Mucosa of stomach (tissue), 1 donor: ENCODE results near the gene SGPL1.

ENCODE experiments used
- H3K27me3 ChIP-seq: one replicate; pipeline ENCODE4 v1.7.0; 2013; ENCODE audit warnings: mild to moderate bottlenecking, low read length; ENCODE audit not compliant: control insufficient read depth, insufficient read depth
- H3K36me3 ChIP-seq: one replicate; pipeline ENCODE4 v1.7.0; 2013; ENCODE audit warnings: low read length; ENCODE audit not compliant: control insufficient read depth, insufficient read depth
- H3K4me1 ChIP-seq: one replicate; pipeline ENCODE4 v1.7.0; 2013; ENCODE audit warnings: mild to moderate bottlenecking, low read length; ENCODE audit not compliant: control insufficient read depth, insufficient read depth
- H3K4me3 ChIP-seq: one replicate; pipeline ENCODE4 v1.7.0; 2013; ENCODE audit warnings: low read length
- H3K9ac ChIP-seq: one replicate; pipeline ENCODE4 v1.7.0; 2013; ENCODE audit warnings: mild to moderate bottlenecking, low read length, moderate library complexity
- H3K9me3 ChIP-seq: one replicate; pipeline ENCODE4 v1.7.0; 2013; ENCODE audit warnings: mild to moderate bottlenecking, low read length, moderate library complexity; ENCODE audit not compliant: control insufficient read depth
- donor health status: Pancreatic carcinoma.

The SGPL1 gene

DNA sequence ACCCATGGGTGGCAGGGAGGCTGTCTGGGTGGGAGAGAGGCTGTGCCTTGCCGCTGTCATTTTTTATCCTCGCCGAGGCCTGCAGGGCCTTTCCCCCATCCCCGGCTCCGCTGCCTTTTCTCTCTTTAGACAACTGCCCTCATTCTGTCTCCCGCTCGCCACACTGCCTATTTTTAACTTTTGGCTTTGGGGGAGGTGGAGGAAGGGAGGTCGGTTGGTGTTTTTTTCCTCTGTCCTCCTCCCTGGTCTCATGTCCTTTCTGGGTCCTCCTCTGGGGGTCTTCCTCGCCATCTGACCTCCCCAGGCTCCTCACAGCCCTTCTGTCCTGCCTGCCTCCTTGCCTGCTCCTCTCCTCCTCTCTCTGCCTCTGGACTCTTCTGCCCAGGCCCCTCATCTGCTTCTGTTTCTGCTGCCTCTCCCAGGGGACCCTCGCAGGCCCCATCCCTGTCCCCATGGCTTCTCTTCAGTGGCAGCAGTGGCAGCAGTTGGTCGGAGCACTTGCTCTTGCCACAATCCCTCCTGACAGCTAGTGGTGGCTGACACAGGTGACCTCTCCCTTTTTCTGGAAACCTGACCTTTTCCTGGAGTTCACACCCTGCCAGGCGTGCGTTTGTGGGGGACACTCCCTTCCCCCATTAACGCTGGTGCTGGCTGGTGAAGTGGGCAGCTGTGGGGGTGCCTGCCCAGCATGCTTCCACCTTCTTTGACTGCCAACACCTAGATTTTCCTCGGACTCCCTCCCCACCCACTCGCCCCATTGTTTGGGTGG is 92.1 kb downstream of the SGPL1 start:
- Histone ChIP-seq H3K9me3 (no peaks in the 10 kb centered on the region), H3K4me3 (no peak overlapping the region), H3K9ac (no peak overlapping the region), H3K36me3 (no peaks in the 10 kb centered on the region), H3K27me3 (no peaks in the 10 kb centered on the region), H3K4me1 (peaks cover 15% of the 10 kb centered on the region)

DNA sequence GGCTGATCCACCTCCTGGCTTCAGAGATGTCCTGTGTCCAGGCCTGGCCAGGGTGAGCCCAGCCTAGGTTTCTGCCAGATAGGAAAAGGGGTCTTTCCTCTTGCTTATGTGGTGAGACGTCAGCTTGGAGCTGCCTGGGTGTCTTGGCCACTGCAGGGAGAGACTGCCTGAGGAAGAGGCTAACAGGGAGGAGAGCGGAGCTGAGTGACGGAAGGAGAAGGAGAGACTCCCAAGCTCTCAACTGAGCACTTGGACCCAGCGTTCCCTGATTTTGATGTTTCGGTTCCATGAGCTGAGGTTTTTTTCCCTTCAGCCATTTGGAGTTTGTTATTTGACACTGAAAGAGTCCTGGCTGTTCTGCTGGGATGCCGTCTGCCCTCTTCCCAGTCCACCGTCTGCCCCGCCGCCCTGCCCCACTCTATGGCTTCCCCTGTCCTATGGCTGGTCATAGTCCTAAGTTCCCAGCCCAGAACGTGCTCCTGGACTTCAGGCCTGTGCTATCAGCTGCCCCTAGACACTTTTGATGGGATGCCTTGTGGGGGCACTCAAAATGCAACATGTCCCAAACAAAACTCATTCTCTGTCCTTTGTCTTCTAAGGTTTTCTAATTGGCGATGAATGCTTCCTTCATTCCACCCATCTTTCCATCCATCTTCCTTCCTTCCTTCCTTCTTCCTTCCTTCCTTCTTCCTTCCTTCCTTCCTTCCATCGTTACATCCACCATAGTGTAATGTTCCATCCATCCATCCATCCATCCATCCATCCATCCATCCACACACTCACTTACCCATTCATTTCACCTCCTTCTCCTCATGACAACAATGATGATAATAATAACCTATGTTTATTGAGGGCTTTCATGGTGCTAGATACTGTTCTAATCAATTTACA is 92.9 kb downstream of the SGPL1 start:
- peaks cover 15% of the 10 kb centered on the region for H3K4me1 ChIP-seq
- no peaks in the 10 kb centered on the region for H3K27me3 ChIP-seq
- no peak overlapping the region for H3K9ac ChIP-seq
- no peak overlapping the region for H3K4me3 ChIP-seq
- no peaks in the 10 kb centered on the region for H3K36me3 ChIP-seq
- no peaks in the 10 kb centered on the region for H3K9me3 ChIP-seq

DNA sequence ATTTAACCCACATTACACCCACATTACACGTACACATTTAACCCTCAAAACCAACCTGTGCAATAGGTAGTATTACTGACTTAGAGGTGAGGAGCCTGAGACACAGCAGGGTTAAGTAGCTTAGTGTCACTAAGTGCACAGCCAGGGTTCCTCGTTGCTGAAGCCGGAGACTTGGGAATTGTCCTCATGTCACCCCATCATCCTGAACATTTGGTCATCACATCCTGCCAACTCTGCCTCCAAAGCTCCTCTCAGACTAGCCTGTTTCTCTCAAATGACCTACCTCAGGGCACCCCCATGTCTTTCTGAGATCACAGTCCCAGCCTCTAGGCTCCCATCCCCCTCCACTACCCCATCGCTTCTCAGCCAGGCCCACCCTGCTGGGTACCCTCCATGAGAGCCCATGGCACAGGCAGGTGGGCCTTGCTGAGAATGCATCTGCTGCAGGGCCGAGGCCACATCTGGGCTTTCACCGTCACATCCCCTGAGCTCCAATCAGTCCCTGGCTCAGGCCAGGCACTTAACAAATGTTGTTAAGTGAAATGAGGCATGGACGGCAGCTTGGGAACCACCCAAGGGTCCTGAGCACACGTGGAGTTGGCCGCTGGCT is 93.7 kb downstream of the SGPL1 start:
- Histone ChIP-seq H3K27me3 (no peaks in the 10 kb centered on the region), H3K4me1 (peaks cover 15% of the 10 kb centered on the region), H3K9me3 (no peaks in the 10 kb centered on the region), H3K9ac (no peak overlapping the region), H3K36me3 (no peaks in the 10 kb centered on the region), H3K4me3 (no peak overlapping the region)

DNA sequence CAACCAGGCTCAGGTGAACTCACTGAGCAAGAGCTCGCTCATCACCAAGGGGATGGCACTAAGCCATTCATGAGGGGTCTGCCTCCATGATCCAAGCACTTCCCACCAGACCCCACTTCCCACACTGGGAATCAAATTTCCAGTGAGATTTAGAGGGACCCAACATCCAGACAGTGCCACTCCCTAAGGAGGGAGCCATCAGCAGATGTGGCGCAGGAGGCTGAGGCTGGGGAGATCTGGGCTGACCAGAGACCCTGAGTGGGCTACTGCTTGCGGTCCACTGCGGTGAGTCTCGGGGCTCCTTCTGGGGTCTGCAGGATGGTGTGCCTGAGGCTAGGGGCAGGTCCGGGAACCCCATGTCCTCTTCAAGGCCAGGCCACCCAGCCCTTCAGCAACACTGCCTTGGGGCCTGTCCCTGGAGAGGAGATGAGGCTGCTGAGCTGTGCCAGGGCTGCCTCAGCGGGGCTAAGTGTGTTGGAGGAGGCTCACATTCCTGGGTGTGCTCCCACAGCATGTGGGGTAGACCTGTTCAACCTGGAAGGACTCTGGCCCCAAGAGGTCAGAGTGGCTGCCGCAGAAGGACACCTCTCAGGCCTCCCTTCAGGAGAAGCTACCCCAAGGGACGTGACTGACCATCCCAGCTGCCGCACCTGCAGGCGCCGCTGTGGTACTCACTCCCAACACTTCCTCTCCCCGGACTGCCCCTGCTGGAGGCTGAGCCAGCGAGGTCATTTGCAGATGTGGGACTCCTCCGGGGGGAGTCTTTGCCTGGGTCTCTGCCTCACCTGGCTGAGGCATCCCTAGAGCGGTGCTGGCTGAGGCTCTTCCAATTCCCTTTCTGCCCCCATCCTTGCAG is 95.0 kb downstream of the SGPL1 start:
- no peak overlapping the region for H3K9ac ChIP-seq
- H3K4me1 ChIP-seq: peaks cover 15% of the 10 kb centered on the region
- H3K9me3 ChIP-seq: no peaks in the 10 kb centered on the region
- no peaks in the 10 kb centered on the region for H3K36me3 ChIP-seq
- H3K4me3 ChIP-seq: no peak overlapping the region
- no peaks in the 10 kb centered on the region for H3K27me3 ChIP-seq

DNA sequence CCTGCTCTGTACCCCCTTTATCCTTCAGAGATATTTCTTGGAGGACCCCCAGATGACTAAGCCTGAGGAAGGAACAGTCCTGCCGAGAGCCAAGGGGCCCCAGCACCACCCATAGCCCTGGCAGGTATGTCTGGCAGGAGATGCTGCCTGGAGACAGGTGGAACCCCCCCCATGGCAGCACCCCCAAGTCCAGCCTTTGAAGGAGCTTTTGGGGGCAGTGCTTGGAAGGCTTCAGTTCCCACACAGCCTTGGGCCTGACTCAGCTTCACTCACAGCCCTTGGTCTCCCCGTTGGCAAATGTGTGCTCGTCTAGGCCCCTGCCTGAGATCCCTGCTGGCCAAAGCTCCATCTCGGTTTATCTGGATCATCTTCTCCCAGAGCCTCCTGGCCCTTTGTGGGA is 95.6 kb downstream of the SGPL1 start:
- H3K9me3 ChIP-seq: no peaks in the 10 kb centered on the region
- H3K4me3 ChIP-seq: no peak overlapping the region
- H3K4me1 ChIP-seq: peaks cover 15% of the 10 kb centered on the region
- no peak overlapping the region for H3K9ac ChIP-seq
- no peaks in the 10 kb centered on the region for H3K36me3 ChIP-seq
- H3K27me3 ChIP-seq: peaks cover 3% of the 10 kb centered on the region

DNA sequence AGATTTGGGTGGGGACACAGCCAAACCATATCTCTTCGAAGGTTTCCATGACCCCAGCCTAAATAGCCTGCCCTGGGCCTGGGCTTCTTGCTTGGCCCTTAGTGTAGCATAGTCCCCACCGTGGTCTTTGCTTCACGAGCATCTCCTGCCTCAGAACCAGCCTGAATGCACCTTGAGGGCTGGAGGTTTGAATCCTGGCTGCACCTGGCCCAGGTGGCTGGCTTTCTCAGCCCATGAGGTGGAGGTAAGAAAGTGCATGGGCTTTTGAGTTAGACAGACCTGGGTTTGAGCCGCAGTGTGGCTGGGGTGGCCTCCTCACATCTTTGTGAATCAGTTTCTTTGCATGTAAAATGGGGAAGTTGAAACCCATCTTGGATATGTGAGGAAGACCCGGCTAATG is 96.8 kb downstream of the SGPL1 start:
- Histone ChIP-seq H3K27me3 (peaks cover 10% of the 10 kb centered on the region), H3K9ac (no peak overlapping the region), H3K4me3 (no peak overlapping the region), H3K9me3 (no peaks in the 10 kb centered on the region), H3K36me3 (no peaks in the 10 kb centered on the region), H3K4me1 (peaks cover 6% of the 10 kb centered on the region)

DNA sequence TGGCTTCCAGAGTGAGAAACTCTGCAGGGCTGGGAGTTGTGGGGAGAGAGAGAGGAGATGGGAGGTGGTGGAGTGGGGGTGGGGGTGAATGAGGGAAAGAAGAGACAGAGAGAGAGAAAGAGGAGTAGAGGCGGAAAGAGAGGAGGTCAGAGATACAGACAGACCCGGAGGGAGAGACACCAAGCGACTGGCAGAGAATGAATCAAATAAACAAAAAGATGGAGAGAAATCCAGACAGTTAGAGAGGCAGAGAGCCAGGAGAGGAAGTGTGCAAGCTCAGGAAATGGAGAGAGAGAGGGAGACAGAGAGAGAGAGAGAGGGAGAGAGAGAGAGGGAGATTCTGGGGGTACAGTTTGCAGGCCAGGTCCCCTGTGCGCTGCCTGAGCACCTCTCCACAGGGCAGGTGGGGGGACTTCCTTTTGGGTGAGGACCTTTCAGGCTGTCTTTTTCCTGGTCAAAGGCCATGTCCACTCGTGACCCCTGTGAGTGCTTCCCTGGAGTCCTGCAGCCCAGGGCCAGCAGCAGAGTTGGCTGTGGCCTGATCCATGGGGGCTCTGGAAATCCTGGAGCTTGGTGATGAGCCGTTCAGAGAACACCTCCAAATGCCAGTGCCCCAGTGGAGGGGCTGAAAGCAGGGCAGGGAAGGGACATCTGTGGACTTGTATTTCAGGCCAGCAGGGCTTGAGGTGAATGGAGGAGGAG is 97.6 kb downstream of the SGPL1 start:
- peaks cover 13% of the 10 kb centered on the region for H3K27me3 ChIP-seq
- no peaks in the 10 kb centered on the region for H3K9me3 ChIP-seq
- H3K9ac ChIP-seq: no peak overlapping the region
- H3K36me3 ChIP-seq: no peaks in the 10 kb centered on the region
- no peak overlapping the region for H3K4me3 ChIP-seq
- no peaks in the 10 kb centered on the region for H3K4me1 ChIP-seq

DNA sequence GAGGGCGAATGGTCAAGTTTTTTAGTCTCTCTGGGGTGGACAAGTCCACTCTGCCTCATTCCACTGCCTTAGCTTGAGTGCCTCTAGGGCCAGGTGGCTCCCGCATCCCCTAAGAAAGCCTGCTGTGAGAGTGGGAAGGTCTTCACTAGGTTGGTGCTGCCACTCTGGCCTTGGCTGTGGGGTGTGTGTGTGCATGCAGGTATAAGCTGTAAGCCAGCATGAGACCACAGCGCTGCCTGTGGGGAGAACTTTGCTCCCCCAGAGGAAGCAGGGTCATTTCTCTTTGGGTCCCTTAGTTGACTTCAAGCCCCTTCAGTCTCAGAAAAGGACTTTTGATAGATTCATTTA is 98.1 kb downstream of the SGPL1 start:
- H3K4me1 ChIP-seq: no peaks in the 10 kb centered on the region
- H3K9me3 ChIP-seq: no peaks in the 10 kb centered on the region
- peaks cover 13% of the 10 kb centered on the region for H3K27me3 ChIP-seq
- H3K4me3 ChIP-seq: no peak overlapping the region
- no peaks in the 10 kb centered on the region for H3K36me3 ChIP-seq
- no peak overlapping the region for H3K9ac ChIP-seq

DNA sequence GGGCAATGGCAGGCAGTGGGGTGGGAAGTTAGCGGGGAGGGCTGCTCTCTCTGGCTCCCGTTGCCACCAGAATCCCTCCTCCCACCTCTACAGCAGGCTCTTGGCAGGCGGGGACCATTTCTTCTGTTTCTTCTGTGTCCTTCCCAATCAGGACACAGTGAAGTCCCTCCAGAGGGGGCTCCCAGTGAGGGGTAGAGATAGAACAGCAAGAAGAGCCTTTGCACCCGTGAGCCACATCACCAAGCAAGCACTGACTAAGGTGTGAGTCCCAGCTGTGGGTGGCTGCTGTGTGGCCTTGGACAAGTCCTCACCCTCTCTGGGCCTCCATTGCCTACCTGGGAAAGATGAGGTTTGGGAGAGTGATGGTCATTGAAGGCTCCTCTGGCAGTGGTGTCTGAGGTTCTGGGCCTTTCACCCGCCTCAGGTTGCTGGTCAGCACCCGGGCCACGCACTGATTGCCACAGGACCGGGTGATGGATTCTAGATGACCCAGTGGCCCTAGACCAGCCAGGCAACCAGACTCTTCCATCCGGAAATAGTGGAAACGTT is 98.6 kb downstream of the SGPL1 start:
- Histone ChIP-seq H3K9me3 (no peaks in the 10 kb centered on the region), H3K9ac (no peak overlapping the region), H3K36me3 (no peaks in the 10 kb centered on the region), H3K4me3 (no peak overlapping the region), H3K27me3 (peaks cover 13% of the 10 kb centered on the region), H3K4me1 (no peaks in the 10 kb centered on the region)

DNA sequence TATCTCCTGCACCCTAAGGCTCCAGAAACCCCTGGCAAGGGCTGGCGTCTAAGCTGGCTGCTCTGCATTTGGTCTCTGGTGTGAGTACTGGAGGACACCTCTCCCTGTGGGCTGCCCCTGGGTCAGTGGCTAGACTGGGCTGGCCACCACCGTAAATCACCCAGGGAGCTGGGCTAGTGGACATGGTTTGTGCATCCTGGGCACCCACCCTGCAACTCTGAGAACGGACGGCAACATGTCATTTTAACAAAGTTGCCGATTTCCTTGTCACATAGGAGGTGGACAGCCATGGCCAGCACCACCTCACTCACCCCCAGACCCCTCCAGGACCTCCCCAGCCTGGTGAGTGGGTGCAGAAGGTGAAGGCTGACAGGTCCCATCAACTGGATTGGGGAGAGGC is 99.5 kb downstream of the SGPL1 start:
- Histone ChIP-seq H3K9ac (no peak overlapping the region), H3K27me3 (peaks cover 13% of the 10 kb centered on the region), H3K4me3 (no peak overlapping the region), H3K4me1 (no peaks in the 10 kb centered on the region), H3K36me3 (no peaks in the 10 kb centered on the region), H3K9me3 (no peaks in the 10 kb centered on the region)

DNA sequence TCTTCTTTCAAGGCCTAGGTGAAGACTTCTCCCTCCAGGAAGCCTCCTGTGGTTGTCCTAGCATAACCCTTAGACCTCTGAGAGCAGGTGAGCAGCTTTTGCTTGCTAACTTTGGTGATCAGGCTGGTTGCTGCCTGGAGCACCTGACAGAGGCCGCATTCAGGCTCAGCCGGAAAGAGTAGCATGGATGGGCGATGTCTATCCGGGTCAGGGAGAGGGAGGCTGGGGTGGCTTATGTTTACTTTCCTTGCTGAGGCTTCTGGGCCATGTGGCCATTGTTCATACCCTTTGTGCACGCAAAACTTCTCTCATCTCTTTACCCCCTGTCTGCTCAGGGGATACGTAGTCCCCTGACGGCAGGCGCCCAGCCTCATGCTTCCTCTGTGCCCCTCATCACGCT is 100.1 kb downstream of the SGPL1 start:
- Histone ChIP-seq H3K27me3 (peaks cover 14% of the 10 kb centered on the region), H3K4me3 (no peak overlapping the region)

More for the DNA sequence above, 100.1 kb downstream of the SGPL1 start:
- H3K36me3 ChIP-seq: no peaks in the 10 kb centered on the region
- no peak overlapping the region for H3K9ac ChIP-seq
- no peaks in the 10 kb centered on the region for H3K9me3 ChIP-seq
- peaks cover 6% of the 10 kb centered on the region for H3K4me1 ChIP-seq
